K562 (cell line): ENCODE data around the gene TOMM6.

Experiments
- GATA2 ChIP-seq: sonication (generic); formaldehyde crosslinking; IDR thresholded peaks from 2 replicates; pipeline ENCODE4 v1.4.0; 2020; ENCODE audit warnings: mild to moderate bottlenecking, missing genetic modification reagents
- HOXB6 ChIP-seq: fragments of 250-450 bp; sonication (Bioruptor Pico); IDR thresholded peaks from 2 replicates; pipeline ENCODE4 v1.5.1; 2022; ENCODE audit warnings: mild to moderate bottlenecking, borderline replicate concordance
- ZNF24 ChIP-seq: fragments of 450-650 bp; IDR thresholded peaks from 2 replicates; pipeline ENCODE4 v1.6.1; 2016
- TF ChIP-seq, protein P1 (sequence below): sonication (generic); formaldehyde crosslinking; IDR thresholded peaks from 2 replicates; pipeline ENCODE4 v1.4.0; 2020; ENCODE audit warnings: mild to moderate bottlenecking, missing genetic modification reagents
- TF ChIP-seq, protein P2 (sequence below): sonication (generic); formaldehyde crosslinking; IDR thresholded peaks from 2 replicates; pipeline ENCODE4 v1.8.0; 2022; ENCODE audit warnings: mild to moderate bottlenecking, missing genetic modification reagents
- TF ChIP-seq, protein P3 (sequence below), 3 experiments: IDR thresholded peaks in 2 of 3; conservative IDR thresholded peaks in 1 of 3; 2 replicates each; pipeline ENCODE4 v1.5.1; 2011 to 2012; ENCODE audit warnings: low read length in 3 of 3, mild to moderate bottlenecking in 3 of 3, control low read depth in 2 of 3, improper control_type of control experiment in 1 of 3, inconsistent platforms in 1 of 3, low read depth in 1 of 3, mixed read lengths in 1 of 3, moderate library complexity in 1 of 3; ENCODE audit not compliant: insufficient read depth in 2 of 3
- TF ChIP-seq, protein P4 (sequence below): fragments of 200-800 bp; sonication (Bioruptor generic); IDR thresholded peaks from 2 replicates; pipeline ENCODE4 v1.6.1; 2016; ENCODE audit warnings: missing genetic modification characterization, missing compliant biosample characterization
- TF ChIP-seq, protein P5 (sequence below): sonication (generic); formaldehyde crosslinking; IDR thresholded peaks from 2 replicates; pipeline ENCODE4 v1.8.1; 2023; ENCODE audit warnings: mild to moderate bottlenecking, missing genetic modification reagents

DNA sequence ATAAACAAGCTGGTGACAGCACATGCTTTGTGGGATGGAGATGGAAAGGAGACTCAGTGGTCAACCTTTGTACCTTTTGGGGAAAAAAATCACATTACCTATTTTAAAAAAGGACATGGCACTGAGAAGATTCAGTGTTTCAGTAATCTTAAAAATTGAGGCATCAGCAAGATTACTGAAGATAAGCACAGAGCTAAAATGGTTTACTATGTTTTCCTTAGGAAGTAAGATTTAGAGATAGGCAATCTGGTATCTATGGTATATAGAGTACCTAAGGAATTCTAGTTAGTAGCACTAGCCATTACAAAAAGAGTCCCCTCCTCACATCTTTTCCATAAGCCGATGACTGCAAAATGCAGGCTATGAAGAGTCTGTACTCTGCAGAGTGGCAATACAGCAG, 35.7 kb downstream of the TOMM6 start:
- TF ChIP-seq, protein P1, sequence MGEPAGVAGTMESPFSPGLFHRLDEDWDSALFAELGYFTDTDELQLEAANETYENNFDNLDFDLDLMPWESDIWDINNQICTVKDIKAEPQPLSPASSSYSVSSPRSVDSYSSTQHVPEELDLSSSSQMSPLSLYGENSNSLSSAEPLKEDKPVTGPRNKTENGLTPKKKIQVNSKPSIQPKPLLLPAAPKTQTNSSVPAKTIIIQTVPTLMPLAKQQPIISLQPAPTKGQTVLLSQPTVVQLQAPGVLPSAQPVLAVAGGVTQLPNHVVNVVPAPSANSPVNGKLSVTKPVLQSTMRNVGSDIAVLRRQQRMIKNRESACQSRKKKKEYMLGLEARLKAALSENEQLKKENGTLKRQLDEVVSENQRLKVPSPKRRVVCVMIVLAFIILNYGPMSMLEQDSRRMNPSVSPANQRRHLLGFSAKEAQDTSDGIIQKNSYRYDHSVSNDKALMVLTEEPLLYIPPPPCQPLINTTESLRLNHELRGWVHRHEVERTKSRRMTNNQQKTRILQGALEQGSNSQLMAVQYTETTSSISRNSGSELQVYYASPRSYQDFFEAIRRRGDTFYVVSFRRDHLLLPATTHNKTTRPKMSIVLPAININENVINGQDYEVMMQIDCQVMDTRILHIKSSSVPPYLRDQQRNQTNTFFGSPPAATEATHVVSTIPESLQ (CRISPR knock-in tag), result no peak
- TF ChIP-seq, protein P2, sequence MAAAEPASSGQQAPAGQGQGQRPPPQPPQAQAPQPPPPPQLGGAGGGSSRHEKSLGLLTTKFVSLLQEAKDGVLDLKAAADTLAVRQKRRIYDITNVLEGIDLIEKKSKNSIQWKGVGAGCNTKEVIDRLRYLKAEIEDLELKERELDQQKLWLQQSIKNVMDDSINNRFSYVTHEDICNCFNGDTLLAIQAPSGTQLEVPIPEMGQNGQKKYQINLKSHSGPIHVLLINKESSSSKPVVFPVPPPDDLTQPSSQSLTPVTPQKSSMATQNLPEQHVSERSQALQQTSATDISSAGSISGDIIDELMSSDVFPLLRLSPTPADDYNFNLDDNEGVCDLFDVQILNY, result no peak
- TF ChIP-seq, protein P3, sequence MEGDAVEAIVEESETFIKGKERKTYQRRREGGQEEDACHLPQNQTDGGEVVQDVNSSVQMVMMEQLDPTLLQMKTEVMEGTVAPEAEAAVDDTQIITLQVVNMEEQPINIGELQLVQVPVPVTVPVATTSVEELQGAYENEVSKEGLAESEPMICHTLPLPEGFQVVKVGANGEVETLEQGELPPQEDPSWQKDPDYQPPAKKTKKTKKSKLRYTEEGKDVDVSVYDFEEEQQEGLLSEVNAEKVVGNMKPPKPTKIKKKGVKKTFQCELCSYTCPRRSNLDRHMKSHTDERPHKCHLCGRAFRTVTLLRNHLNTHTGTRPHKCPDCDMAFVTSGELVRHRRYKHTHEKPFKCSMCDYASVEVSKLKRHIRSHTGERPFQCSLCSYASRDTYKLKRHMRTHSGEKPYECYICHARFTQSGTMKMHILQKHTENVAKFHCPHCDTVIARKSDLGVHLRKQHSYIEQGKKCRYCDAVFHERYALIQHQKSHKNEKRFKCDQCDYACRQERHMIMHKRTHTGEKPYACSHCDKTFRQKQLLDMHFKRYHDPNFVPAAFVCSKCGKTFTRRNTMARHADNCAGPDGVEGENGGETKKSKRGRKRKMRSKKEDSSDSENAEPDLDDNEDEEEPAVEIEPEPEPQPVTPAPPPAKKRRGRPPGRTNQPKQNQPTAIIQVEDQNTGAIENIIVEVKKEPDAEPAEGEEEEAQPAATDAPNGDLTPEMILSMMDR (IDR thresholded peaks at IDR 0.05 in 2 of 3, conservative IDR thresholded peaks at IDR 0.05 in 1 of 3; ENCODE audit: insufficient read depth in 2 of 3, low read depth in 1 of 3, low read length in 3 of 3), result no peak
- TF ChIP-seq, protein P4, sequence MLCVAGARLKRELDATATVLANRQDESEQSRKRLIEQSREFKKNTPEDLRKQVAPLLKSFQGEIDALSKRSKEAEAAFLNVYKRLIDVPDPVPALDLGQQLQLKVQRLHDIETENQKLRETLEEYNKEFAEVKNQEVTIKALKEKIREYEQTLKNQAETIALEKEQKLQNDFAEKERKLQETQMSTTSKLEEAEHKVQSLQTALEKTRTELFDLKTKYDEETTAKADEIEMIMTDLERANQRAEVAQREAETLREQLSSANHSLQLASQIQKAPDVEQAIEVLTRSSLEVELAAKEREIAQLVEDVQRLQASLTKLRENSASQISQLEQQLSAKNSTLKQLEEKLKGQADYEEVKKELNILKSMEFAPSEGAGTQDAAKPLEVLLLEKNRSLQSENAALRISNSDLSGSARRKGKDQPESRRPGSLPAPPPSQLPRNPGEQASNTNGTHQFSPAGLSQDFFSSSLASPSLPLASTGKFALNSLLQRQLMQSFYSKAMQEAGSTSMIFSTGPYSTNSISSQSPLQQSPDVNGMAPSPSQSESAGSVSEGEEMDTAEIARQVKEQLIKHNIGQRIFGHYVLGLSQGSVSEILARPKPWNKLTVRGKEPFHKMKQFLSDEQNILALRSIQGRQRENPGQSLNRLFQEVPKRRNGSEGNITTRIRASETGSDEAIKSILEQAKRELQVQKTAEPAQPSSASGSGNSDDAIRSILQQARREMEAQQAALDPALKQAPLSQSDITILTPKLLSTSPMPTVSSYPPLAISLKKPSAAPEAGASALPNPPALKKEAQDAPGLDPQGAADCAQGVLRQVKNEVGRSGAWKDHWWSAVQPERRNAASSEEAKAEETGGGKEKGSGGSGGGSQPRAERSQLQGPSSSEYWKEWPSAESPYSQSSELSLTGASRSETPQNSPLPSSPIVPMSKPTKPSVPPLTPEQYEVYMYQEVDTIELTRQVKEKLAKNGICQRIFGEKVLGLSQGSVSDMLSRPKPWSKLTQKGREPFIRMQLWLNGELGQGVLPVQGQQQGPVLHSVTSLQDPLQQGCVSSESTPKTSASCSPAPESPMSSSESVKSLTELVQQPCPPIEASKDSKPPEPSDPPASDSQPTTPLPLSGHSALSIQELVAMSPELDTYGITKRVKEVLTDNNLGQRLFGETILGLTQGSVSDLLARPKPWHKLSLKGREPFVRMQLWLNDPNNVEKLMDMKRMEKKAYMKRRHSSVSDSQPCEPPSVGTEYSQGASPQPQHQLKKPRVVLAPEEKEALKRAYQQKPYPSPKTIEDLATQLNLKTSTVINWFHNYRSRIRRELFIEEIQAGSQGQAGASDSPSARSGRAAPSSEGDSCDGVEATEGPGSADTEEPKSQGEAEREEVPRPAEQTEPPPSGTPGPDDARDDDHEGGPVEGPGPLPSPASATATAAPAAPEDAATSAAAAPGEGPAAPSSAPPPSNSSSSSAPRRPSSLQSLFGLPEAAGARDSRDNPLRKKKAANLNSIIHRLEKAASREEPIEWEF (CRISPR knock-in tag), result no peak
- no peak for TF ChIP-seq GATA2 (CRISPR knock-in tag)
- TF ChIP-seq HOXB6 (CRISPR knock-in tag), result no peak
- no peak for TF ChIP-seq ZNF24
- TF ChIP-seq, protein P5, sequence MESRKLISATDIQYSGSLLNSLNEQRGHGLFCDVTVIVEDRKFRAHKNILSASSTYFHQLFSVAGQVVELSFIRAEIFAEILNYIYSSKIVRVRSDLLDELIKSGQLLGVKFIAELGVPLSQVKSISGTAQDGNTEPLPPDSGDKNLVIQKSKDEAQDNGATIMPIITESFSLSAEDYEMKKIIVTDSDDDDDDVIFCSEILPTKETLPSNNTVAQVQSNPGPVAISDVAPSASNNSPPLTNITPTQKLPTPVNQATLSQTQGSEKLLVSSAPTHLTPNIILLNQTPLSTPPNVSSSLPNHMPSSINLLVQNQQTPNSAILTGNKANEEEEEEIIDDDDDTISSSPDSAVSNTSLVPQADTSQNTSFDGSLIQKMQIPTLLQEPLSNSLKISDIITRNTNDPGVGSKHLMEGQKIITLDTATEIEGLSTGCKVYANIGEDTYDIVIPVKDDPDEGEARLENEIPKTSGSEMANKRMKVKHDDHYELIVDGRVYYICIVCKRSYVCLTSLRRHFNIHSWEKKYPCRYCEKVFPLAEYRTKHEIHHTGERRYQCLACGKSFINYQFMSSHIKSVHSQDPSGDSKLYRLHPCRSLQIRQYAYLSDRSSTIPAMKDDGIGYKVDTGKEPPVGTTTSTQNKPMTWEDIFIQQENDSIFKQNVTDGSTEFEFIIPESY (CRISPR knock-in tag), result no peak
